SU-DHL-6 (cell line): ENCODE data around the gene SLC17A7.

Source experiments
- H2AFZ ChIP-seq: fragments of 200-600 bp; sonication (generic); 2 replicates; pipeline ENCODE4 v1.6.1; 2014; ENCODE audit warnings: low read depth, mild to moderate bottlenecking, moderate library complexity, mixed read lengths, antibody characterized with exemption, low read length; ENCODE audit not compliant: severe bottlenecking
- H3F3A ChIP-seq: fragments of 200-600 bp; shearing (Covaris generic); 2 replicates; pipeline ENCODE4 v1.6.0; 2016; ENCODE audit warnings: antibody characterized with exemption, mild to moderate bottlenecking; ENCODE audit not compliant: insufficient read depth
- H3K27ac ChIP-seq: fragments of 200-600 bp; sonication (generic); 2 replicates; pipeline ENCODE4 v1.5.1; 2016; ENCODE audit warnings: low read depth, mild to moderate bottlenecking, low read length, moderate library complexity, mixed read lengths
- H3K27me3 ChIP-seq: fragments of 200-600 bp; sonication (generic), shearing (Covaris generic); 2 replicates; pipeline ENCODE4 v1.6.0; 2014; ENCODE audit warnings: mild to moderate bottlenecking, low read length
- H3K36me3 ChIP-seq: fragments of 200-600 bp; sonication (generic); 2 replicates; pipeline ENCODE4 v1.6.1; 2014; ENCODE audit warnings: mild to moderate bottlenecking, low read length, mixed read lengths
- H3K4me2 ChIP-seq: fragments of 300-600, 200-600 bp; shearing (Covaris generic), sonication (generic); 2 replicates; pipeline ENCODE4 v1.6.0; 2014; ENCODE audit warnings: low read length, low read depth, mild to moderate bottlenecking; ENCODE audit not compliant: poor library complexity, severe bottlenecking
- H3K4me3 ChIP-seq: fragments of 200-600 bp; sonication (generic); 2 replicates; pipeline ENCODE4 v1.5.1; 2014; ENCODE audit warnings: antibody characterized with exemption, low read length, mild to moderate bottlenecking, mixed read lengths; ENCODE audit not compliant: insufficient read depth, poor library complexity, severe bottlenecking
- H3K79me2 ChIP-seq: fragments of 200-600 bp; sonication (generic); 2 replicates; pipeline ENCODE4 v1.6.1; 2014; ENCODE audit warnings: mild to moderate bottlenecking, low read length, moderate library complexity; ENCODE audit not compliant: insufficient read depth
- H3K9ac ChIP-seq: fragments of 200-600 bp; sonication (generic); 2 replicates; pipeline ENCODE4 v1.7.0; 2014; ENCODE audit warnings: mild to moderate bottlenecking, low read length
- H3K9me2 ChIP-seq: fragments of 200-600 bp; sonication (generic); replicated peaks from 2 replicates; pipeline ENCODE4 v1.6.1; 2014; ENCODE audit warnings: low read length; ENCODE audit not compliant: insufficient read depth
- H3K9me3 ChIP-seq: fragments of 200-600 bp; sonication (generic); 2 replicates; pipeline ENCODE4 v1.6.1; 2014; ENCODE audit warnings: low read length, mixed read lengths; ENCODE audit not compliant: insufficient read depth
- H4K20me1 ChIP-seq: fragments of 200-600 bp; sonication (generic); 2 replicates; pipeline ENCODE4 v1.6.1; 2014; ENCODE audit warnings: low read depth, mild to moderate bottlenecking, antibody characterized with exemption, low read length, moderate library complexity, mixed read lengths
- EZH2phosphoT487 ChIP-seq: fragments of 200-600 bp; sonication (generic), shearing (Covaris generic); conservative IDR thresholded peaks from 2 replicates; pipeline ENCODE4 v1.6.1; 2018; ENCODE audit warnings: mild to moderate bottlenecking, antibody characterized with exemption, low read length, moderate library complexity, mixed read lengths
- TF ChIP-seq, protein P1 (sequence below): fragments of 200-600 bp; sonication (generic); IDR thresholded peaks from one replicate; pipeline ENCODE4 v1.5.1; 2017; ENCODE audit warnings: antibody characterized with exemption, mild to moderate bottlenecking, low read length, moderate library complexity; ENCODE audit not compliant: insufficient read depth, poor library complexity, severe bottlenecking

The SLC17A7 gene

DNA sequence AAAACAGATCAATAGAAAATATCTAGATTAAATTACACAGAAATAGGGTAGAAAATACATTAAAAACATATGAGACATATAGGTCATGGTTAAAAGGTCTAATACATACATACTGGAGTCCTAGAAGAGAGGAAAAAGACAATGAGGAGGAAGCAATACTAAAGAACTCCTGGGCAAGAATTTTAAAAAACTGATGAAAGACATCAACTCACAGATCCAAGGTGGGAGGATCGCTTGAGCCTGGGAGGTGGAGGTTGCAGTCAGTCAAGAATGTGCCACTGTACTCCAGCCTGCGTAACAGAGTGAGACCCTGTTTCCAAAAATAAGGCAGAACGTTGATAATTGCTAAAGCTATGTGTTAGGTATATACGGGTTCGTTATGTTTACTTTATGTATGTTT, 58.7 kb downstream of the SLC17A7 start:
- no peaks in the 10 kb centered on the region for H4K20me1 ChIP-seq
- no peaks in the 10 kb centered on the region for H3K36me3 ChIP-seq
- H2AFZ ChIP-seq = no peak overlapping the region
- H3K9me3 ChIP-seq = no peaks in the 10 kb centered on the region
- no peaks in the 10 kb centered on the region for H3K79me2 ChIP-seq
- no peaks in the 10 kb centered on the region for H3K9me2 ChIP-seq
- TF ChIP-seq, protein P1, sequence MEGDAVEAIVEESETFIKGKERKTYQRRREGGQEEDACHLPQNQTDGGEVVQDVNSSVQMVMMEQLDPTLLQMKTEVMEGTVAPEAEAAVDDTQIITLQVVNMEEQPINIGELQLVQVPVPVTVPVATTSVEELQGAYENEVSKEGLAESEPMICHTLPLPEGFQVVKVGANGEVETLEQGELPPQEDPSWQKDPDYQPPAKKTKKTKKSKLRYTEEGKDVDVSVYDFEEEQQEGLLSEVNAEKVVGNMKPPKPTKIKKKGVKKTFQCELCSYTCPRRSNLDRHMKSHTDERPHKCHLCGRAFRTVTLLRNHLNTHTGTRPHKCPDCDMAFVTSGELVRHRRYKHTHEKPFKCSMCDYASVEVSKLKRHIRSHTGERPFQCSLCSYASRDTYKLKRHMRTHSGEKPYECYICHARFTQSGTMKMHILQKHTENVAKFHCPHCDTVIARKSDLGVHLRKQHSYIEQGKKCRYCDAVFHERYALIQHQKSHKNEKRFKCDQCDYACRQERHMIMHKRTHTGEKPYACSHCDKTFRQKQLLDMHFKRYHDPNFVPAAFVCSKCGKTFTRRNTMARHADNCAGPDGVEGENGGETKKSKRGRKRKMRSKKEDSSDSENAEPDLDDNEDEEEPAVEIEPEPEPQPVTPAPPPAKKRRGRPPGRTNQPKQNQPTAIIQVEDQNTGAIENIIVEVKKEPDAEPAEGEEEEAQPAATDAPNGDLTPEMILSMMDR = no peak
- TF ChIP-seq EZH2phosphoT487 = no peak
- no peaks in the 10 kb centered on the region for H3F3A ChIP-seq
- H3K9ac ChIP-seq = no peak overlapping the region
- H3K4me3 ChIP-seq = no peak overlapping the region
- no peaks in the 10 kb centered on the region for H3K27me3 ChIP-seq
- no peak overlapping the region for H3K4me2 ChIP-seq
- H3K27ac ChIP-seq = no peak overlapping the region

DNA sequence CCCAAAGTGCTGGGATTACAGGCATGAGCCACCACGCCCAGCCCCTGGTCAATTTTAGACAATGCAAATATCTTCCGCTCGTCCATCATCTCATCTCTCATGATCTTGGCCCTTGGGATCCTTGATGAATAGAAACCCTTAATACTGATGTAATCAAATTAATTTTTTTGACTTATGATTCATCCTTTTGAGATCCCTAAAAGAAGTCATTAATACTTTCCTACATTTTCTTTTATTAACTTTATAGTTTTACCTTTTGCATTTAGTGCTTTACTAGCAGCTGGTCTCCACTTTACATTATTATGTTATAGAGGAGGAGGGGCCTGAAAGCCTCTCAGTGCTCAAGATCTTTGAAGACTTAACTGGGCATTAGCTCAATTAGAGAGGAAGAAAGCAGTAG, 60.9 kb downstream of the SLC17A7 start:
- Histone ChIP-seq H3K36me3 (no peaks in the 10 kb centered on the region), H3K9me2 (no peaks in the 10 kb centered on the region), H3K27me3 (no peaks in the 10 kb centered on the region), H3K4me3 (no peak overlapping the region), H3K9ac (no peak overlapping the region), H3K79me2 (no peaks in the 10 kb centered on the region), H3K9me3 (no peaks in the 10 kb centered on the region), H3K27ac (no peak overlapping the region), H3F3A (no peaks in the 10 kb centered on the region), H4K20me1 (no peaks in the 10 kb centered on the region), H2AFZ (no peak overlapping the region), H3K4me2 (no peak overlapping the region)
- TF ChIP-seq, protein P1 = no peak
- no peak for TF ChIP-seq EZH2phosphoT487
